Measurements from ENCODE around the gene MFSD1. TPM values are rescaled to one million over a fixed set of nuclear protein-coding genes. Genes with fewer than 3 reads are reported as not detected.

Gene MFSD1
- total RNA-seq, 2 experiments from 2014 or later, result 26.0 to 27.3 TPM

GRCh38 chr3:158769952-158770740 lies 31.7 kb upstream of the MFSD1 start:
- Histone ChIP-seq H2AFZ (ENCODE audit: low read length) (no peak overlapping the region), H3K4me3 (ENCODE audit: low read depth, low read length, poor library complexity, severe bottlenecking) (no peak overlapping the region), H3K79me2 (ENCODE audit: insufficient read depth, low read depth, low read length) (no peaks in the 10 kb centered on the region), H3K4me2 (ENCODE audit: low read length) (no peak overlapping the region), H3K9me3 (ENCODE audit: low read length) (no peaks in the 10 kb centered on the region), H3K27ac (ENCODE audit: low read depth, low read length, poor library complexity, severe bottlenecking) (no peak overlapping the region), H3K36me3 (ENCODE audit: insufficient read depth, low read length) (no peaks in the 10 kb centered on the region), H4K20me1 (ENCODE audit: insufficient read depth, low read length) (no peaks in the 10 kb centered on the region), H3K4me1 (ENCODE audit: insufficient read depth, low read length, poor library complexity, severe bottlenecking) (no peaks in the 10 kb centered on the region), H3K9me2 (ENCODE audit: insufficient read depth, low read length) (no peaks in the 10 kb centered on the region)
- intact Hi-C loops (cut with micrococcal nuclease; ENCODE audit: unreplicated experiment), result no loop called here
- TF ChIP-seq EZH2phosphoT487 (IDR thresholded peaks at IDR 0.05; ENCODE audit: borderline replicate concordance, low read depth, low read length) (no peak), CTCF (conservative IDR thresholded peaks at IDR 0.05; ENCODE audit: low read length) (no peak)
- CTCF ChIA-PET (ENCODE audit: unreplicated experiment), result no interaction called here
- POLR2A ChIA-PET, result interaction anchor here (1.2 to 1.4 kb wide), 2 partner anchors 8 to 15 kb away, joined by 3 to 4 read pairs; no protein-coding TSS in a partner anchor
- no TSS peak for BruUV-seq (replicated peaks)
- DNase-seq (ENCODE audit: low spot score), result no peak

- no peak for DNase-seq (ENCODE audit: low spot score)
- TF ChIP-seq CTCF (conservative IDR thresholded peaks at IDR 0.05; ENCODE audit: low read length) (no peak), EZH2phosphoT487 (IDR thresholded peaks at IDR 0.05; ENCODE audit: borderline replicate concordance, low read depth, low read length) (no peak)
- Histone ChIP-seq H3K4me1 (ENCODE audit: insufficient read depth, low read length, poor library complexity, severe bottlenecking) (no peaks in the 10 kb centered on the region), H3K9me2 (ENCODE audit: insufficient read depth, low read length) (no peaks in the 10 kb centered on the region), H3K27ac (ENCODE audit: low read depth, low read length, poor library complexity, severe bottlenecking) (no peak overlapping the region), H3K36me3 (ENCODE audit: insufficient read depth, low read length) (no peaks in the 10 kb centered on the region), H3K4me3 (ENCODE audit: low read depth, low read length, poor library complexity, severe bottlenecking) (no peak overlapping the region), H3K9me3 (ENCODE audit: low read length) (no peaks in the 10 kb centered on the region), H2AFZ (ENCODE audit: low read length) (no peak overlapping the region), H4K20me1 (ENCODE audit: insufficient read depth, low read length) (no peaks in the 10 kb centered on the region), H3K79me2 (ENCODE audit: insufficient read depth, low read depth, low read length) (no peaks in the 10 kb centered on the region), H3K4me2 (ENCODE audit: low read length) (no peak overlapping the region)
- ChIA-PET POLR2A (interaction anchor here (1.2 to 1.4 kb wide), 2 partner anchors 8 to 15 kb away, joined by 3 to 4 read pairs; no protein-coding TSS in a partner anchor), CTCF (ENCODE audit: unreplicated experiment) (no interaction called here)
- intact Hi-C loops (cut with micrococcal nuclease; ENCODE audit: unreplicated experiment), result no loop called here
- no TSS peak for BruUV-seq (replicated peaks)
Observed at GRCh38 chr3:158770741-158771350, 31.0 kb upstream of the MFSD1 start.

GRCh38 chr3:158771577-158771976 lies 30.3 kb upstream of the MFSD1 start:
- no peaks in the 10 kb centered on the region for H3K9me3 ChIP-seq (ENCODE audit: low read length)
- no peak overlapping the region for H3K4me2 ChIP-seq (ENCODE audit: low read length)
- POLR2A ChIA-PET, result no interaction called here
- no peaks in the 10 kb centered on the region for H3K79me2 ChIP-seq (ENCODE audit: insufficient read depth, low read depth, low read length)
- H3K4me3 ChIP-seq (ENCODE audit: low read depth, low read length, poor library complexity, severe bottlenecking), result no peak overlapping the region
- TF ChIP-seq EZH2phosphoT487 (IDR thresholded peaks at IDR 0.05; ENCODE audit: borderline replicate concordance, low read depth, low read length) (no peak), CTCF (conservative IDR thresholded peaks at IDR 0.05; ENCODE audit: low read length) (no peak)
- no TSS peak for BruUV-seq (replicated peaks)
- H3K4me1 ChIP-seq (ENCODE audit: insufficient read depth, low read length, poor library complexity, severe bottlenecking), result no peaks in the 10 kb centered on the region
- no peaks in the 10 kb centered on the region for H4K20me1 ChIP-seq (ENCODE audit: insufficient read depth, low read length)
- H3K9me2 ChIP-seq (ENCODE audit: insufficient read depth, low read length), result no peaks in the 10 kb centered on the region
- no peak overlapping the region for H2AFZ ChIP-seq (ENCODE audit: low read length)
- intact Hi-C loops (cut with micrococcal nuclease; ENCODE audit: unreplicated experiment), result no loop called here
- CTCF ChIA-PET (ENCODE audit: unreplicated experiment), result no interaction called here
- H3K36me3 ChIP-seq (ENCODE audit: insufficient read depth, low read length), result no peaks in the 10 kb centered on the region
- no peak overlapping the region for H3K27ac ChIP-seq (ENCODE audit: low read depth, low read length, poor library complexity, severe bottlenecking)
- no peak for DNase-seq (ENCODE audit: low spot score)
